GM18873 (cell line): ENCODE results near the gene INO80B.
A peak's percentile ranks its signal among the peaks of the same experiment; 100 is the strongest.
"Not testable (repeated sequence)": the region's sequence is repeated elsewhere in the genome, so short reads cannot be mapped to it uniquely, and the experiment has no call there.

ENCODE experiments used
- ATAC-seq: cut with Tn5 transposase; IDR thresholded peaks from one replicate; pipeline ENCODE4 v1.9.1; 2021; ENCODE audit warnings: mild to moderate bottlenecking, moderate library complexity, moderate number of reproducible peaks; ENCODE audit not compliant: unreplicated experiment, low FRiP score

INO80B gene

GRCh38 chr2:74472086-74472944, 17.4 kb downstream of the INO80B start, which contains the start of gene MRPL53:
MRPL53 (minus strand) TSS chr2:74472680; CDS start chr2:74472660, 20 bp downstream.
- peak; percentile 68 for ATAC-seq

GRCh38 chr2:74472945-74473258, 18.0 kb downstream of the INO80B start:
- no peak for ATAC-seq

- no peak for ATAC-seq
These were observed 19.6 kb downstream of the INO80B start for GRCh38 chr2:74474481-74474880.

GRCh38 chr2:74474899-74475298, 20.0 kb downstream of the INO80B start:
- ATAC-seq, result no peak

- ATAC-seq, result no peak
These were observed 26.5 kb downstream of the INO80B start for GRCh38 chr2:74481431-74481830.

GRCh38 chr2:74481961-74482800, 27.3 kb downstream of the INO80B start:
- ATAC-seq, result peak; percentile 29

- ATAC-seq, result peak; percentile 80
These were observed 28.2 kb downstream of the INO80B start, which contains the start of the genes CCDC142 and TTC31 for GRCh38 chr2:74482801-74483674. CCDC142 (minus strand) TSS chr2:74482998; CDS start chr2:74482837, 161 bp downstream. TTC31 (plus strand) TSS chr2:74483081; CDS start chr2:74483096, 15 bp downstream.

- not testable (repeated sequence) for ATAC-seq
These were observed 28.8 kb downstream of the INO80B start for GRCh38 chr2:74483675-74484164.

- ATAC-seq, result no peak
These were observed 31.3 kb downstream of the INO80B start for GRCh38 chr2:74486141-74486540.

GRCh38 chr2:74488643-74489481, 34.0 kb downstream of the INO80B start:
- ATAC-seq, result no peak

GRCh38 chr2:74489906-74490305, 35.0 kb downstream of the INO80B start:
- ATAC-seq, result no peak

- ATAC-seq, result no peak
These were observed 37.0 kb downstream of the INO80B start for GRCh38 chr2:74491648-74492544.

- no peak for ATAC-seq
These were observed 38.7 kb downstream of the INO80B start for GRCh38 chr2:74493546-74493945.

- no peak for ATAC-seq
These were observed 40.6 kb downstream of the INO80B start for GRCh38 chr2:74495440-74495839.

- no peak for ATAC-seq
These were observed 42.3 kb downstream of the INO80B start for GRCh38 chr2:74496997-74497776.

- ATAC-seq, result no peak
These were observed 43.1 kb downstream of the INO80B start for GRCh38 chr2:74497777-74498499.
